H1 (cell line): Measurements from ENCODE around the gene RNF13. TPM values are rescaled to one million over a fixed set of nuclear protein-coding genes. Genes with fewer than 3 reads are reported as not detected.

Experiments
- CTCF ChIA-PET: fragments of 300-600 bp; sonication (Branson Sonifier 250); formaldehyde crosslinking; loops from one replicate; lab custom pipeline; 2021; ENCODE audit not compliant: partially characterized antibody; lab: Charles Lee
- POLR2A ChIA-PET: fragments of 300-600 bp; sonication (Branson Sonifier 250); formaldehyde crosslinking; loops from one replicate; lab custom pipeline; 2021; ENCODE audit warnings: inconsistent platforms; ENCODE audit not compliant: partially characterized antibody; lab: Charles Lee
- DNase-seq, 2 experiments: peaks; one replicate each; pipeline versions ENCODE4 v3.0.0 to v3.0.0-alpha.2; 2010 to 2022; ENCODE audit warnings: low spot score in 2 of 2, low read depth in 1 of 2, mixed read lengths in 1 of 2
- FAIRE-seq: peaks from 2 replicates; lab custom pipeline; 2011; peaks lifted over from hg19 to GRCh38; lab: Jason Lieb, UNC
- H2AFZ ChIP-seq: 2 replicates; pipeline ENCODE4 v1.8.1; 2012; ENCODE audit warnings: low read length, inconsistent platforms
- H2AK5ac ChIP-seq: 2 replicates; pipeline ENCODE4 v1.6.1; 2013; ENCODE audit warnings: low read depth, low read length
- H2BK120ac ChIP-seq: replicated peaks from 2 replicates; pipeline ENCODE3; 2013; ENCODE audit warnings: low read depth, low read length, inconsistent platforms
- H2BK12ac ChIP-seq: 2 replicates; pipeline ENCODE4 v1.6.1; 2013; ENCODE audit warnings: low read depth, low read length
- H2BK15ac ChIP-seq: 2 replicates; pipeline ENCODE4 v1.6.1; 2013; ENCODE audit warnings: low read length
- H2BK20ac ChIP-seq: 2 replicates; pipeline ENCODE4 v1.6.1; 2013; ENCODE audit warnings: low read length
- H2BK5ac ChIP-seq: 2 replicates; pipeline ENCODE4 v1.6.1; 2013; ENCODE audit warnings: low read depth, low read length
- H3K14ac ChIP-seq: 2 replicates; pipeline ENCODE4 v1.6.1; 2013; ENCODE audit warnings: inconsistent platforms; ENCODE audit not compliant: insufficient read length
- H3K18ac ChIP-seq: 2 replicates; pipeline ENCODE4 v1.6.1; 2013; ENCODE audit warnings: low read length; ENCODE audit errors: extremely low read depth
- H3K23ac ChIP-seq: 2 replicates; pipeline ENCODE4 v1.6.1; 2013; ENCODE audit warnings: inconsistent platforms; ENCODE audit not compliant: insufficient read length
- H3K23me2 ChIP-seq: 2 replicates; pipeline ENCODE4 v1.6.1; 2013; ENCODE audit warnings: low read depth, low read length
- H3K27ac ChIP-seq: 2 replicates; pipeline ENCODE4 v1.6.1; 2011; ENCODE audit warnings: low read depth, low read length, inconsistent platforms
- H3K27me3 ChIP-seq, 4 experiments: replicated peaks in 1 of 4; 1 replicate in 1 of 4; 2 replicates in 3 of 4; pipeline versions ENCODE4 v1.6.1 to v1.8.1; 2011 to 2013; ENCODE audit warnings: low read length in 3 of 4, mild to moderate bottlenecking in 3 of 4, inconsistent platforms in 2 of 4, mixed read lengths in 2 of 4, moderate library complexity in 1 of 4; ENCODE audit not compliant: control insufficient read depth in 3 of 4, insufficient read depth in 3 of 4; ENCODE audit errors: extremely low read depth in 1 of 4
- H3K36me3 ChIP-seq, 4 experiments: 2 replicates each; pipeline versions ENCODE4 v1.6.1 to v1.8.1; 2011 to 2013; ENCODE audit warnings: mild to moderate bottlenecking in 4 of 4, low read length in 3 of 4, moderate library complexity in 2 of 4, control low read depth in 1 of 4, inconsistent platforms in 1 of 4; ENCODE audit not compliant: insufficient read depth in 4 of 4, control insufficient read depth in 2 of 4
- H3K4ac ChIP-seq: replicated peaks from 2 replicates; pipeline ENCODE3; 2013; ENCODE audit warnings: low read length, low read depth, mixed read lengths, inconsistent platforms; ENCODE audit not compliant: insufficient read length
- H3K4me1 ChIP-seq, 4 experiments: replicated peaks in 1 of 4; 1 replicate in 1 of 4; 2 replicates in 3 of 4; pipeline versions ENCODE4 v1.6.1 to v1.8.1; 2011 to 2013; ENCODE audit warnings: low read length in 3 of 4, inconsistent platforms in 2 of 4, mixed read lengths in 1 of 4; ENCODE audit not compliant: insufficient read depth in 4 of 4, control insufficient read depth in 3 of 4
- H3K4me2 ChIP-seq, 2 experiments: 2 replicates each; pipeline versions ENCODE4 v1.6.1 to v1.8.1; 2011 to 2013; ENCODE audit warnings: low read depth in 2 of 2, low read length in 2 of 2, control low read depth in 1 of 2, inconsistent platforms in 1 of 2, mild to moderate bottlenecking in 1 of 2; ENCODE audit not compliant: insufficient read depth in 1 of 2
- H3K4me3 ChIP-seq, 4 experiments: fragments of 200-600, 300-600 bp in 1 of 4; sonication (generic), shearing (Covaris generic), sonication (Bioruptor Twin) in 1 of 4; 2 replicates each; pipeline versions ENCODE4 v1.5.1 to v1.8.1; 2011 to 2016; ENCODE audit warnings: low read length in 4 of 4, low read depth in 3 of 4, control low read depth in 2 of 4, inconsistent platforms in 2 of 4, mild to moderate bottlenecking in 2 of 4, mixed read lengths in 1 of 4, moderate library complexity in 1 of 4; ENCODE audit not compliant: insufficient read depth in 2 of 4; ENCODE audit errors: extremely low read depth in 1 of 4
- H3K56ac ChIP-seq: replicated peaks from 2 replicates; pipeline ENCODE3; 2013; ENCODE audit warnings: low read depth, mild to moderate bottlenecking, mixed read lengths, low read length, inconsistent platforms; ENCODE audit not compliant: insufficient read length
- H3K79me1 ChIP-seq: 2 replicates; pipeline ENCODE4 v1.6.1; 2013; ENCODE audit warnings: low read depth, low read length, control low read depth
- H3K79me2 ChIP-seq, 2 experiments: 2 replicates each; pipeline versions ENCODE4 v1.6.1 to v1.8.1; 2012 to 2013; ENCODE audit warnings: low read length in 2 of 2, mild to moderate bottlenecking in 2 of 2, inconsistent platforms in 1 of 2; ENCODE audit not compliant: insufficient read depth in 2 of 2, control insufficient read depth in 1 of 2
- H3K9ac ChIP-seq, 4 experiments: replicated peaks in 1 of 4; 1 replicate in 1 of 4; 2 replicates in 3 of 4; pipeline versions ENCODE4 v1.6.1 to v1.8.1; 2011 to 2013; ENCODE audit warnings: low read depth in 3 of 4, low read length in 3 of 4, control low read depth in 2 of 4, mild to moderate bottlenecking in 2 of 4, moderate library complexity in 2 of 4, inconsistent platforms in 1 of 4; ENCODE audit errors: extremely low read depth in 1 of 4
- H3K9me3 ChIP-seq, 2 experiments: 2 replicates each; pipeline versions ENCODE4 v1.6.1 to v1.8.1; 2012 to 2013; ENCODE audit warnings: mild to moderate bottlenecking in 2 of 2, moderate library complexity in 2 of 2, control low read depth in 1 of 2, inconsistent platforms in 1 of 2, low read depth in 1 of 2, low read length in 1 of 2, mixed read lengths in 1 of 2; ENCODE audit not compliant: insufficient read depth in 2 of 2
- H4K20me1 ChIP-seq, 2 experiments: replicated peaks in 1 of 2; 2 replicates each; pipeline versions ENCODE3 to v1.8.1; 2011 to 2013; ENCODE audit warnings: inconsistent platforms in 2 of 2, low read length in 2 of 2, mild to moderate bottlenecking in 1 of 2; ENCODE audit not compliant: insufficient read depth in 2 of 2, control insufficient read depth in 1 of 2
- H4K5ac ChIP-seq: 2 replicates; pipeline ENCODE4 v1.6.1; 2013; ENCODE audit warnings: low read length, low read depth, mixed read lengths, inconsistent platforms; ENCODE audit not compliant: insufficient read length
- H4K8ac ChIP-seq: 2 replicates; pipeline ENCODE4 v1.8.0; 2013; ENCODE audit warnings: mild to moderate bottlenecking, moderate library complexity, low read length, inconsistent platforms; ENCODE audit not compliant: insufficient read depth; ENCODE audit errors: extremely low read depth
- H4K91ac ChIP-seq: replicated peaks from 2 replicates; pipeline ENCODE3; 2013; ENCODE audit warnings: low read length, mixed read lengths, inconsistent platforms; ENCODE audit not compliant: insufficient read length
- BACH1 ChIP-seq: IDR thresholded peaks from 2 replicates; pipeline ENCODE4 v1.6.1; 2012; ENCODE audit warnings: low read length, improper control_type of control experiment
- CBX5 ChIP-seq: fragments of 300-800, 300-1000 bp; sonication (generic); IDR thresholded peaks from 2 replicates; pipeline ENCODE4 v1.7.1; 2016; ENCODE audit warnings: antibody characterized with exemption, low read length, low read depth
- CTBP2 ChIP-seq: IDR thresholded peaks from 2 replicates; pipeline ENCODE4 v1.7.0; 2011; ENCODE audit warnings: borderline replicate concordance, mild to moderate bottlenecking, moderate library complexity, mixed read lengths, low read length; ENCODE audit not compliant: insufficient read depth, insufficient read length
- EZH2 ChIP-seq: fragments of 200-600 bp; sonication (generic); IDR thresholded peaks from 2 replicates; pipeline ENCODE4 v1.7.1; 2012; ENCODE audit warnings: low read depth, mild to moderate bottlenecking, moderate library complexity, low read length, inconsistent platforms; ENCODE audit not compliant: severe bottlenecking
- RBBP5 ChIP-seq: IDR thresholded peaks from 2 replicates; pipeline ENCODE4 v1.7.1; 2012; ENCODE audit warnings: low read depth, mild to moderate bottlenecking, inconsistent platforms, low read length, moderate library complexity, borderline replicate concordance
- WGBS, 2 experiments: shearing (Covaris generic) in 1 of 2; methylation state at CpG; one replicate each; pipeline versions ENCODE4 v1.1.6 to v1.1.7; 2013 to 2015; ENCODE audit warnings: low lambda C conversion rate in 2 of 2, mixed read lengths in 2 of 2, inconsistent platforms in 1 of 2, low coverage in 1 of 2, missing lambda C conversion rate in 1 of 2; ENCODE audit not compliant: insufficient replicate concordance in 2 of 2, insufficient coverage in 1 of 2, insufficient read length in 1 of 2; ENCODE audit errors: extremely low coverage in 1 of 2, missing lambda C conversion rate in 1 of 2; 5-methylcytosine and 5-hydroxymethylcytosine counted together
- polyA plus RNA-seq, 7 experiments: library from polyadenylated mRNA; depleted of rRNA in 3 of 7; stranded (reverse) in 5 of 7; unstranded in 2 of 7; fragments of >200 nt in 5 of 7; fragments of 200-250 nt in 2 of 7; gene quantifications; 1 replicate in 5 of 7; 2 replicates in 1 of 7; 4 replicates in 1 of 7; pipeline versions ENCODE4 v1.2.1 to v1.2.3, GENCODE V29; 2011 to 2013; ENCODE audit warnings: missing spikeins in 2 of 7, mixed read lengths in 2 of 7
- total RNA-seq: library from RNA; stranded (reverse); fragmentation: NEBNext Ultra II Directional; extraction: Animal tissue kit (Norgen Biotek cat#: 25700); gene quantifications from 2 replicates; pipeline ENCODE4 v1.2.1, GENCODE V29; 2021
- TF ChIP-seq, protein P1 (sequence below): IDR thresholded peaks from 2 replicates; pipeline ENCODE4 v1.6.1; 2011; ENCODE audit warnings: low read depth, mild to moderate bottlenecking, low read length; ENCODE audit not compliant: insufficient read depth

Gene RNF13
- total and polyA plus RNA-seq, 2 of the 8 experiments (the other 6 are each of a cell fraction or from before 2014, with no cell fraction given) = 19.4 to 35.4 TPM

DNA sequence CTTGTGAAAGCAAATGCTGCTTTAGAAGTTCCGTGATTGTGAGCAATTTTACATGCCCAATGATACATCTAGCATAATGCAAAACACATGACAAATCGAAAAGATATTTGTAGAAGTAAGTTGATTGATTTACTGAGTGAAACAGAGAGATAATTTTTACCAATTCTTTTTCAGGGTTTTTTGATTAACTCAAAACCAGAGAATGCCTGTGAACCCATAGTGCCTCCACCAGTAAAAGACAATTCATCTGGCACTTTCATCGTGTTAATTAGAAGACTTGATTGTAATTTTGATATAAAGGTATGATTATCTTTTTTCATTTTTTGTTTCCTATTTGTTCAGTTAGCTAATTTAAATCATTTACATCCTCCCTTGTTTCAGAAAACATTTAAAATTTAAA, 58.8 kb downstream of the RNF13 start:
- POLR2A ChIA-PET = no interaction called here
- H2AFZ ChIP-seq = no peak overlapping the region
- WGBS, 2 experiments = 95% methylated on average over 3 of the region's 3 CpGs; no CpG with 5 or more reads in 1 of the 2 experiments

More for the DNA sequence above, 58.8 kb downstream of the RNF13 start:
- H3K4me3 ChIP-seq = no peak overlapping the region
- H2BK120ac ChIP-seq = no peak overlapping the region
- H3K56ac ChIP-seq = no peak overlapping the region
- H3K14ac ChIP-seq = no peak overlapping the region
- H3K79me1 ChIP-seq = peaks cover 3% of the 10 kb centered on the region; the same call in 1 of the 2 replicates
- H3K27ac ChIP-seq = no peak overlapping the region
- H3K4me2 ChIP-seq = no peak overlapping the region
- TF ChIP-seq, protein P1, sequence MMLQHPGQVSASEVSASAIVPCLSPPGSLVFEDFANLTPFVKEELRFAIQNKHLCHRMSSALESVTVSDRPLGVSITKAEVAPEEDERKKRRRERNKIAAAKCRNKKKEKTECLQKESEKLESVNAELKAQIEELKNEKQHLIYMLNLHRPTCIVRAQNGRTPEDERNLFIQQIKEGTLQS = no peak
- no peak for TF ChIP-seq CBX5
- TF ChIP-seq EZH2 = no peak
- TF ChIP-seq RBBP5 = no peak
- no peak for TF ChIP-seq CTBP2
- TF ChIP-seq BACH1 = no peak
- H4K20me1 ChIP-seq = no peaks in the 10 kb centered on the region
- H2BK15ac ChIP-seq = no peak overlapping the region
- DNase-seq (no peak), FAIRE-seq (no peak)
- no peak overlapping the region for H4K91ac ChIP-seq
- H3K23ac ChIP-seq = no peak overlapping the region
- CTCF ChIA-PET = interaction anchor here (1.7 kb wide), 1 partner anchor 12 kb away, joined by 8 read pairs; no protein-coding TSS in a partner anchor
- H2BK20ac ChIP-seq = no peak overlapping the region
- peaks cover 2 to 3% of the 10 kb centered on the region in 2 experiments; a peak in 1 of 4 replicates for H3K9me3 ChIP-seq
- peaks cover 0 to 9% of the 10 kb centered on the region in 2 experiments; a peak in 1 of 4 replicates for H3K79me2 ChIP-seq
- no peak overlapping the region for H3K9ac ChIP-seq
- no peak overlapping the region for H3K18ac ChIP-seq
- peaks cover 0 to 3% (median 0%) of the 10 kb centered on the region in 4 experiments; a peak in 2 of 8 replicates for H3K36me3 ChIP-seq
- no peak overlapping the region for H4K5ac ChIP-seq
- H3K27me3 ChIP-seq = no peaks in the 10 kb centered on the region
- H3K23me2 ChIP-seq = no peaks in the 10 kb centered on the region; the same call in 1 of the 2 replicates
- no peak overlapping the region for H2AK5ac ChIP-seq
- H2BK12ac ChIP-seq = no peak overlapping the region
- H2BK5ac ChIP-seq = no peak overlapping the region
- peaks cover 0 to 7% (median 3%) of the 10 kb centered on the region in 4 experiments; a peak in 2 of 7 replicates for H3K4me1 ChIP-seq
- no peak overlapping the region for H3K4ac ChIP-seq
- no peak overlapping the region for H4K8ac ChIP-seq
